Ectodermal cell (in vitro differentiated cells): ENCODE data around the gene SMCO2.

Experiments used
- H3K27ac ChIP-seq: 2 replicates; pipeline ENCODE4 v1.7.0; 2013; ENCODE audit warnings: mild to moderate bottlenecking, low read depth, low read length; ENCODE audit not compliant: insufficient read depth, poor library complexity, severe bottlenecking
- H3K27me3 ChIP-seq: 2 replicates; pipeline ENCODE4 v1.7.0; 2013; ENCODE audit warnings: mild to moderate bottlenecking, low read length; ENCODE audit not compliant: insufficient read depth, control insufficient read depth, poor library complexity, severe bottlenecking
- H3K36me3 ChIP-seq: one replicate; pipeline ENCODE4 v1.7.0; 2013; ENCODE audit warnings: low read length; ENCODE audit not compliant: control insufficient read depth, insufficient read depth
- H3K4me1 ChIP-seq: one replicate; pipeline ENCODE4 v1.7.0; 2013; ENCODE audit warnings: low read length; ENCODE audit not compliant: control insufficient read depth, insufficient read depth
- H3K4me3 ChIP-seq: 2 replicates; pipeline ENCODE4 v1.7.0; 2013; ENCODE audit warnings: low read depth, low read length, control low read depth; ENCODE audit not compliant: insufficient read depth
- H3K9me3 ChIP-seq: 2 replicates; pipeline ENCODE4 v1.7.0; 2013; ENCODE audit warnings: mild to moderate bottlenecking, low read length, moderate library complexity; ENCODE audit not compliant: control insufficient read depth
- WGBS, 2 experiments: methylation state at CpG; one replicate each; pipeline ENCODE4 v1.1.7; 2013; ENCODE audit warnings: missing lambda C conversion rate in 2 of 2; 5-methylcytosine and 5-hydroxymethylcytosine counted together

The SMCO2 gene

DNA sequence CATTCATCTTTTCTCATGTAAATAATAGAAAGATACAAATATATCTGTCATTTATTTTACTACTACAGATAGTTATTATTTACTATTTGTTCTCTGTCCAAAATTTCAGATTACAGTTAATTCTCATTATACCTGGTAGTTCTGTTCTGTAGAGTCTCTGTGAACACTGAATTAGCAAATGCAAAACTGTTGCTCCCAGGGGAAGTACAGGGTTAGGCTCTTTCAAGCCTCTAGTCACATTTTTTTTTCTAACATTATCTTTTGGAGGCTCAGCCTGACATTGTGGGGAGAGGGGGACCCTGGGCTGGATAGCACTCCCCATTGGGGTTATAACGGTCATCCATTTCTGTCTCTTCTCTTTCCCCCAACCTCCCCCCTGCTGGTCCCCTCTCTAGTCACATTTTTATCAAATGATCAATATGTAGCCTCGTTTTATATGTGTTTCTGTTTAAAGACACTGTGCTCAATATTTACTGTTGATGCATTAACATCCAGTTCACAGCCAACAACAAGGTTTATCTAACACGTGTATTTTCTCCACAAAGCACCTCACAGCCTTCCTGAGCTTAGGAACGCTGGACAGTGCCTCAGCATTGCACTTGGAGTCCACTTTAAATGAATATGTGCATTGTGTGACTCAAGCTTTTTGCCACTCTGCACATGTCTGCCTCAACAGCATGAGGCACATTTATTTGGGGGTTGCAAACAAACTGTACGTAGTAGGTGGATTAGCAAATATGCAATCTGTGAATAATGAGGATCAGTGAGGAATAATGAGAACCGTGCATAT, 4.7 kb downstream of the SMCO2 start:
- Histone ChIP-seq H3K27ac (no peak overlapping the region), H3K4me3 (no peak overlapping the region), H3K27me3 (no peaks in the 10 kb centered on the region), H3K36me3 (no peaks in the 10 kb centered on the region), H3K4me1 (no peaks in the 10 kb centered on the region), H3K9me3 (no peaks in the 10 kb centered on the region)
- 83 to 93% methylated on average over 5 to 6 of the region's 6 CpGs for WGBS, 2 experiments

DNA sequence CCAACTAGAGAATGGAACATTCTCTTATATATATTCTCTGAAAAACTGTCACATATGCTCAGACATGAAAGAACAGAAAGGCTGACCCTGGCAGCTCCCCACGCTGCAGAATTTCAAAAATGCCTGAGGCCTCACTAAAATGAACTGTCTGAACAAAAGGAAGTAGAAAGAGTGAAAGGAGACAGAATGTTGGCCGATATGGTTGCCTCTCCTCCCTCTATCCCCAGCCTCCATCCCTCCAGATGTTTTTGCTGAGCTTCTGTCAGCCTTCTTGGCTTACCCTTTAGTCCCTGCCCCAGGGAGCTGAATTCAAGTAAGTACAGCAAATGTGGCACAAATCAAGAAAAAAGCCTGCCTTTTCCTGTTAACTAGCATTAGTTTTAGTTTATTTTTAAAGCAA, 6.9 kb downstream of the SMCO2 start:
- H3K36me3 ChIP-seq: no peaks in the 10 kb centered on the region
- no peaks in the 10 kb centered on the region for H3K4me1 ChIP-seq
- no peak overlapping the region for H3K4me3 ChIP-seq
- H3K9me3 ChIP-seq: no peaks in the 10 kb centered on the region
- H3K27ac ChIP-seq: no peak overlapping the region
- no peaks in the 10 kb centered on the region for H3K27me3 ChIP-seq
- WGBS, 2 experiments: 69 to 86% methylated on average over 2 of the region's 2 CpGs

DNA sequence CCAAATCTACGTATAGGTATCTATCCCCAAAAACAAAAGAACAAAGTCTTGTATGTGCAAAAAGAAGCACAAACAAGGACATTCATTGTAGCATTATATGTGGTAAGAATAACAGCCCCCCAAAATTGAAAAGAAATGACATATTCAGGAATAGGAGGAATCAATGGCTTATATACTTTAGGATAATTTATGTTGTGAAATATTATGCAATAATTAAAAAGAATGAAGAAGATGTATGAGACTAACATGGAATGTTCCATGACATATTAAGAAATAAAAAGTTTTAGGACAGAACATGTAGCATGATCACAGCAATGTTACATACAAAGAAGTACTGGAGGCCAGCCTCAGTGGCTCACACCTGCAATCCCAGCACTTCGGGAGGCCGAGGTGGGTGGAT, 9.1 kb downstream of the SMCO2 start:
- Histone ChIP-seq H3K27me3 (no peaks in the 10 kb centered on the region), H3K4me1 (no peaks in the 10 kb centered on the region), H3K27ac (no peak overlapping the region), H3K9me3 (no peaks in the 10 kb centered on the region), H3K36me3 (no peaks in the 10 kb centered on the region), H3K4me3 (no peak overlapping the region)
- 95 to 98% methylated on average over 2 to 3 of the region's 3 CpGs for WGBS, 2 experiments

DNA sequence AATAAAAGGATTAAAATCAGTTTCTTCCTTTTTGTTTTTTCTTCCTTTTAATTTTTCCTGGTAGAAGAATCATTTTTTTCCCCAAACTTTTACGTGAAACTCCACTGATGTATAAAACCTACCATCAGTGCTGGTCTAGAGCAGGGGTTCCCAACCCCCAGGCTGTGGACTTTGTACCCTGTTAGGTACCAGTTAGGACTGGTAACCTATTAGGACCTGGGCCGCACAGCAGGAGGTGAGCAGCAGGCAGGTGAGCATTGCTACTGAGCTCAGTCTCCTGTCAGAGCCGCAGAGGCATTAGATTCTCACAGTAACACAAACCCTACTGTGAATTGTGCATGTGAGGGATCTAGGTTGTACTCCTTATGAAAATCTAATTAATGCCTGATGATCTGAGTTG, 10.1 kb downstream of the SMCO2 start:
- H3K4me1 ChIP-seq: no peaks in the 10 kb centered on the region
- no peaks in the 10 kb centered on the region for H3K9me3 ChIP-seq
- no peaks in the 10 kb centered on the region for H3K27me3 ChIP-seq
- WGBS, 2 experiments: 93 to 95% methylated on average over 3 of the region's 3 CpGs
- no peaks in the 10 kb centered on the region for H3K36me3 ChIP-seq
- H3K27ac ChIP-seq: no peak overlapping the region
- H3K4me3 ChIP-seq: no peak overlapping the region

DNA sequence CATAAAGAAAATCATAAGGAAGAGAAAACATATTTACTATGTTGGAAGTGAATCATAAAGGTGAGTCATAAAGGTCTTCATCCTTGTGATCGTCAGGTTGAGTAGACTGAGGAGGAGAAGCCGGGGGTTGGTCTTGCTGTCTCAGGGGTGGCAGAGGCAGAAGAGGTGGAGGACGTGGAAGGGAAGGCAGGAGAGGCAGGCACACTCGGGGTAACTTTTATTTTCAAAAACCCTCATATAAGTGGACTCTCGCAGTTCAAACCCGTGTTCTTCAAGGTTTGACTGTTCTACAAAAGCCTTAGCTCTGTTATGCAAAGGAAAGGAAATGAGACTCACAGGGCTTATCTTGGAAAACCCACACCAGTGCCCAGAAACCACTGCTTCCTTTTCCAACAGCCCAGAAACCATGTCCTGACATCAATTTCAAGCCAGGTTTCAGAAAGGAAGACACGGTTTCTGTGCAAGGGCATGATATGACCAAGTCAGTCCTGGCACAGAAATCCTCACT, 14.0 kb downstream of the SMCO2 start:
- Histone ChIP-seq H3K27ac (no peak overlapping the region), H3K27me3 (no peaks in the 10 kb centered on the region), H3K36me3 (no peaks in the 10 kb centered on the region), H3K4me1 (no peaks in the 10 kb centered on the region), H3K9me3 (no peaks in the 10 kb centered on the region), H3K4me3 (no peak overlapping the region)
- 86 to 88% methylated on average over 7 of the region's 7 CpGs for WGBS, 2 experiments

DNA sequence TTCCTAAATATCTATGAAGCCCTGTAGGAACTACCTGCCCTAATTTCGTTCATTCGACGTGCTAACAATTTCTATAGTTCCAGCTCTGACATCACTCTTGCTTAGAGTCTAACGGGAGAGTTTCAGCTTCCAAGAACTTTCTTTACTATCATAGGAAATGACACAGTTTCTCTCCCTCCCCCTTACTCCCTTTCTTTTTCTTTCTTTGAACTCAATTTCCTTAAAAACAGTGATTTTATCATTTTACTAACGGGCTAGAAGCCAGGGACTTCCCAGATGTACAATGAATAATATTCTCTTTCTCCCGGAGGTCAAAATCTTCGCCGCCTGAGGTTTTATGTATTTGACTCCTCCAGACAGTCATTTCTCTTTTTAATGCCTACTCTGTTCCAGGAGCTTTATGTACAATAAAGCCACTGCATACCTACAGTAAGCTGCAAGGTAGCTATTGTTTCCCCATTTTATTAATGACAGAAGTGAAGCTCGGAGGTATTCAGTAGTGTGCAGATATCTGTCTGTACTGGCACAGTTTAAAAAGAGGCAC, 15.7 kb downstream of the SMCO2 start:
- Histone ChIP-seq H3K27me3 (no peaks in the 10 kb centered on the region), H3K27ac (no peak overlapping the region), H3K9me3 (no peaks in the 10 kb centered on the region), H3K4me1 (no peaks in the 10 kb centered on the region), H3K4me3 (no peak overlapping the region), H3K36me3 (no peaks in the 10 kb centered on the region)
- 93% methylated on average over 9 of the region's 9 CpGs for WGBS, 2 experiments

DNA sequence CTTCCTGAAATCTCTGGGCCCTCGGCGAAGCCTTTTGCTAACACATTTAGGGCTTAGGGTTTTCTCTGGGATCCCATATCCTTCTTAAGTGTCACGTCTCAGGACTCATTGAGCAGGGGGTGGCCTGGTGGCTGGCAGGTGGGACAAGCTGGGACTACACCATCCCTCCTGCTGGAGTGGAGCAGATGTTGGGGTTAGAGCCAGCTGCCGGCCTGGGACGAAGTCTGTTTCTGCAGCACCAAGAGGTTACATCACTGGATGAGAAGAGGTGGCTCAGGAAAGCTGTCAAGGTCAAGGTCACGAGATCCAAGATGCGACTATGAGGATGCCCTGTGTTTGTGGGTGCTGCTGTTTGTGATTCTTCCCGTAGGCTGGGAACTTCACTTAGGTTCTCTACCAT, 16.3 kb downstream of the SMCO2 start:
- no peak overlapping the region for H3K27ac ChIP-seq
- H3K4me3 ChIP-seq: no peak overlapping the region
- no peaks in the 10 kb centered on the region for H3K4me1 ChIP-seq
- H3K9me3 ChIP-seq: no peaks in the 10 kb centered on the region
- 93 to 94% methylated on average over 8 of the region's 8 CpGs for WGBS, 2 experiments
- no peaks in the 10 kb centered on the region for H3K27me3 ChIP-seq
- no peaks in the 10 kb centered on the region for H3K36me3 ChIP-seq

DNA sequence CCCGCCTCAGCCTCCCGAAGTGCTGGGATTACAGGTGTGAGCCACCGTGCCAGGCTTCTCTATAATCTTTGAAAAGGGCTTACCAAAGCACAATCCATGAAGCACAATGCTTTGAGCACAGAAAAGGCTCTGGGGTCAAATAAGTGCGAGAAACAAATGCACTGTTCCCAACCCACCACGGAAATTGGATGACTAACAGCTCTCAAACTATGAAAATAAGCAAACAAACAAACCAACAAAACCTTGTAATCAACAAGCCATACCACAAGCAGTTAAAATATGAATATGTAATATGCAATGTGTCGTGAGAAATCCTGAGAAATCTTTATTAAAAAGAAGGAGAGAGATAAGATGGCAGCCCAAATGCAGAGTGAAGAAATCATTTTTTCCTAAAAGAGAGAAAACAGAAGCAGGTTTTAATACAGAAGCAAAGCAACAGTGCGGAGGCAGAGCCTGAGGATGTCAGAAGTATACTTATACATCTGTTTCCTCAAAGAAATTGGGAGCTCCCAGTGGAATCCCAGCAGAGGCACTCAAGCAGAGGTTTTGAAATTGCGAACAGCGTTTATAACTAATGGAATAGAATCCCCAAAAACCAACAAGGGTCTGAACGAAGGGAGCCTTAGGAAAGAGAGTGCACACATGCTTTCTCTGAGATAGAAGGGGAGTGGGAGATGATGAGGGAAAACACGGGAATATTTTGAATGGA, 17.1 kb downstream of the SMCO2 start:
- Histone ChIP-seq H3K27me3 (no peaks in the 10 kb centered on the region), H3K36me3 (no peaks in the 10 kb centered on the region), H3K9me3 (no peaks in the 10 kb centered on the region), H3K4me1 (no peaks in the 10 kb centered on the region), H3K4me3 (no peak overlapping the region), H3K27ac (no peak overlapping the region)
- WGBS, 2 experiments: 87 to 93% methylated on average over 11 of the region's 11 CpGs

DNA sequence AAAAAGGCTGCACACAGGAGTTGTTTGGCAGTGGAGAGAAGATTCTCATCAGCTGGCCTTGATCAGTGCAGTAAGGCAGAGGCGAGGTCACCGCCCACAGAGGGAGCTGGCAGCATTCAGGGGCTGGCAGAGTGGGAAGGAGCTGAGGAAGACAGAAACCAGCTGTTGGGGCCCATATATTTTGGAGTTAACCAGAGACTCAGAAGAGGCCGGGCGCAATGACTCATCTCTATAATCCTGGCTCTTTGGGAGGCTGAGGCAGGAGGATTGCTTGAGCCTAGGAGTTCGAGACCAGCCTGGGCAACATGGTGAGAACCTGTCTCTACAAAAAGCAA, 17.7 kb downstream of the SMCO2 start:
- Histone ChIP-seq H3K4me1 (no peaks in the 10 kb centered on the region), H3K27me3 (no peaks in the 10 kb centered on the region), H3K4me3 (no peak overlapping the region), H3K36me3 (no peaks in the 10 kb centered on the region), H3K9me3 (no peaks in the 10 kb centered on the region), H3K27ac (no peak overlapping the region)
- 94 to 97% methylated on average over 5 of the region's 5 CpGs for WGBS, 2 experiments

DNA sequence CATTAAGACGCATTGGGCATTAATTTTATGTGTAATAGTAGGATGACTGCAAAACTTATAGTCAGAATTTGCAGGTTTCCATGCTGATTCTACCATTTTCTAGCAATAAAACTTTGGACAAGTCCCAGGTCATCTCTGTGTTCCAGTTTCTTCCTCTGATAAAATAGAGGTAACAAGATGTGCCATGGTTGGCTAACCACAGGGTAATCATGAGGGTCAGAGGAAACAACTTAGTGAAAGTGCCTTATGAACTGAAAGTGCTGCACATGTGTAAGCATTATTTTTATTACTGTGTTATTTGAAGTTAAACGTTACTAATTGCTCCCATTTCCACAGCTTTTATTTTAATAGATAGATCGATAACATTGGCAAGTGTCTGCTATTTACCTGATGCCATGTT, 21.1 kb downstream of the SMCO2 start:
- Histone ChIP-seq H3K27me3 (no peaks in the 10 kb centered on the region), H3K9me3 (no peaks in the 10 kb centered on the region), H3K4me1 (no peaks in the 10 kb centered on the region), H3K4me3 (no peak overlapping the region), H3K36me3 (no peaks in the 10 kb centered on the region), H3K27ac (no peak overlapping the region)
- 97 to 98% methylated on average over 2 to 3 of the region's 3 CpGs for WGBS, 2 experiments
